Muscle layer of duodenum (tissue), 2 donors: Measurements from ENCODE around the gene RRBP1.

Source experiments
- H3K27ac ChIP-seq: one replicate; pipeline ENCODE4 v1.7.0; 2013; ENCODE audit warnings: mild to moderate bottlenecking, low read length
- H3K27me3 ChIP-seq: one replicate; pipeline ENCODE4 v1.7.0; 2013; ENCODE audit warnings: low read depth, mild to moderate bottlenecking, control low read depth, low read length
- H3K36me3 ChIP-seq, 2 donors: one replicate each; pipeline ENCODE4 v1.7.0; 2013; ENCODE audit warnings: low read length in 2 of 2, control low read depth in 1 of 2, mild to moderate bottlenecking in 1 of 2; ENCODE audit not compliant: insufficient read depth in 2 of 2, control insufficient read depth in 1 of 2
- H3K4me1 ChIP-seq, 2 donors: one replicate each; pipeline ENCODE4 v1.7.0; 2013; ENCODE audit warnings: low read length in 2 of 2, mild to moderate bottlenecking in 2 of 2, control low read depth in 1 of 2, moderate library complexity in 1 of 2; ENCODE audit not compliant: insufficient read depth in 2 of 2, control insufficient read depth in 1 of 2
- H3K4me3 ChIP-seq, 2 donors: one replicate each; pipeline ENCODE4 v1.7.0; 2013; ENCODE audit warnings: low read length in 2 of 2, low read depth in 1 of 2, mild to moderate bottlenecking in 1 of 2
- H3K9me3 ChIP-seq, 2 donors: one replicate each; pipeline ENCODE4 v1.7.0; 2013; ENCODE audit warnings: low read length in 2 of 2, control low read depth in 1 of 2, mild to moderate bottlenecking in 1 of 2; ENCODE audit not compliant: control insufficient read depth in 1 of 2
- donor health status: healthy.

The RRBP1 gene

GRCh38 chr20:17682103-17682888 lies at the start of gene RRBP1:
RRBP1 (minus strand) TSS chr20:17682242; CDS start chr20:17660507, 21,735 bp downstream.
- Histone ChIP-seq H3K27me3 (no peaks in the 10 kb centered on the region), H3K4me3 (peak within 1 kb of the TSS; percentile 58 to 65), H3K4me1 (peaks cover 5 to 18% of the 10 kb centered on the region in 2 donors), H3K27ac (peak within 1 kb of the TSS; percentile 17), H3K36me3 (peaks cover 0 to under 1% of the 10 kb centered on the region in 2 donors), H3K9me3 (peaks cover 0 to 7% of the 10 kb centered on the region in 2 donors)

GRCh38 chr20:17731233-17731632 lies 49.2 kb upstream of the RRBP1 start:
- Histone ChIP-seq H3K27me3 (no peaks in the 10 kb centered on the region), H3K27ac (no peak overlapping the region), H3K4me1 (no peaks in the 10 kb centered on the region), H3K36me3 (no peaks in the 10 kb centered on the region), H3K9me3 (peaks cover 0 to 4% of the 10 kb centered on the region in 2 donors), H3K4me3 (no peak overlapping the region)

DNA sequence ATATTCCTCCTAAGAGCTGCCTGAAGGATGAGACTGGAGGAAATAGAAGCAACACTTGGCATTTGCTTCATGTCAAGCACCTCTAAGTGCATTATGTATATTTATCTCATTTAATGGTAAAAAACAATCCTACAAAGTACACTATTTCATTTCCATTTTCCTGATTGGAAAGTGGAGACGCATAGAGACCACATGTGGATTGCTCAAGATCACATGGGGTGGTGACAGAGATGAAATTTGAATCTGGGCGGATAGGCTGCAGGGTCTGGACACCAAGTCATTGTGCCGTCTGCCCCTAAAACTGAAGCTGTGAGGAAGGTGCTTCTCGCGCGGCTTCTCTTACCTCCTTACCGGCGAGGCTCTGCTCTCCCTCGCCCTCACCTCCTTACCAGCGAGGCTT lies 48.0 kb upstream of the RRBP1 start:
- Histone ChIP-seq H3K4me3 (no peak overlapping the region), H3K9me3 (no peaks in the 10 kb centered on the region), H3K27me3 (no peaks in the 10 kb centered on the region), H3K36me3 (no peaks in the 10 kb centered on the region), H3K4me1 (no peaks in the 10 kb centered on the region), H3K27ac (no peak overlapping the region)

DNA sequence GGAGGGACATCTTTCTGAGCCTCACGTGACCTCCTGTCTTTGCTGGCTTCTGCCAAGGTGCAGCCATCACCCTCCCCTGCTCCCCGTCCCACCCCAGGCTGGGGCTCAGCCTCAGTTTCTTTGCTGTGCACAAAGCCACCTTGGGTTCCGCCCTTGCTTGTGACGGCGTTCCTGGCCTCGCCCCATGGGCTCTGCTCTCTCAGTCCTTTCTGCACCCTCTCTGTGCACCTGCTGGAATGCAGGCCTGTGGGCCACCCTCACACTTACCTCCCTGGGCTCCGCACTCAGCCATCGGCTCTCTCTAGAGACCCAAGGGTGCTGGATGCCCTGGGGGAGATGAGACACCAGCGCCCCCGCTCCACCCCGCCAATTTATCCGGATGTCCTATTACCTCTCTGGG lies 46.0 kb upstream of the RRBP1 start:
- Histone ChIP-seq H3K27me3 (no peaks in the 10 kb centered on the region), H3K4me1 (no peaks in the 10 kb centered on the region), H3K4me3 (no peak overlapping the region), H3K27ac (no peak overlapping the region), H3K9me3 (no peaks in the 10 kb centered on the region), H3K36me3 (no peaks in the 10 kb centered on the region)

- Histone ChIP-seq H3K4me3 (no peak overlapping the region), H3K27ac (no peak overlapping the region), H3K9me3 (no peaks in the 10 kb centered on the region), H3K4me1 (no peaks in the 10 kb centered on the region), H3K27me3 (no peaks in the 10 kb centered on the region), H3K36me3 (no peaks in the 10 kb centered on the region)
Measured at GRCh38 chr20:17727351-17727750, 45.3 kb upstream of the RRBP1 start.

DNA sequence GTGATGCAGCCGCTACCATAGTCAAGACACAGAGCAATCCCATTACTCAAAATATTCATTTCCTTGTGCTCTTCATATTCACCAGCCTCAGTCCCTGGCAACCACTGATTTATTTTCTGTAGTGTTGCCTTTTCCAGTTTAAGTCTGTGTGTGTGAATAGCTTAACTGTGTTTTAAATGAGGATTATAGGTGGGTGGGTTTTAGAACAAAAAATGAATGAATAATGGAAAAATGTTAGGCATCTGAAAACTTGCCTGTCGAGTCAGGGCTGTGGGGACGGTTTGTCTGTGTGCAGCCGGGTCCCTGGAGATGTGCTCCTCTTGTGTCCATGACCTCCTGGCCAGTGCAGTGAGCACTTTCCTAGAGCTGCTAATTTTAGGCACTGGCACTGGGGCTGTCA lies 44.9 kb upstream of the RRBP1 start:
- Histone ChIP-seq H3K4me3 (no peak overlapping the region), H3K4me1 (no peaks in the 10 kb centered on the region)

DNA sequence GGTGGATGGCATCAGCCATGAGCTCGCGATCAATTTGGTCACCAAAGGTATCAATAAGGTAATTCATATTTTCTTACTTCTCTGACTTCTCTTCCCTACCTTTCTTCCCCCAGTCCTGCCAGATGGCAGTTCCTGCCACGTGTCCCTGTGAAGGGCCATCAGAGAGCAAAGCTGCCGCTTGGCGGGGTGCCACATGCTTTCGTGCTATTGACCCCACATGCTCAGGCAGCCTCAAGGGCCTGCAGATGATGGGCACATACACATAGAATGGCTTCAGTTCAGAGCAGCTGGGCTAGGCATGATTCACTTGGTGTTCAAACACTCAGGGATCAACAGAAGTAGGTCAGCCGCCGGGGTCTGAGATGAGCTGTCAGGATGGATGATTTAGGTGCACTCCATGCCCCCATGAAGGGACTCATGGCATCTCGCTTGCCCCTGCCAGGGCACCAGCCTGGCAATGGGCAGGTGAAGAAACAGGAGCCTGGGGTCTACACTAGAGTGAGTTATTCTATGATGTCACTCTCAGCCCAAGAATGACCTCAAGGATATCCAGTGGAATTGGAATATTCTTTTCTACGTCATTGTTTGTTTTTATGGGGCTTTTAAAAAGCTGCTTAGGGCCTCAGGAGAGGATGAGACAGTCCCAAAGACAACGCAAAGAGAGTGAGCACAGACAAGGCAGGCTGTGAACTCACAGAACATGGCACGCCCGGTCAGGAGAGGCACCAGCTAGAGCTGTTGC lies 43.2 kb upstream of the RRBP1 start:
- H3K4me1 ChIP-seq, result no peaks in the 10 kb centered on the region
- H3K27me3 ChIP-seq, result no peaks in the 10 kb centered on the region
- no peaks in the 10 kb centered on the region for H3K9me3 ChIP-seq
- no peaks in the 10 kb centered on the region for H3K36me3 ChIP-seq
- H3K4me3 ChIP-seq, result no peak overlapping the region
- no peak overlapping the region for H3K27ac ChIP-seq

More for the DNA sequence above, 44.9 kb upstream of the RRBP1 start:
- no peaks in the 10 kb centered on the region for H3K27me3 ChIP-seq
- H3K36me3 ChIP-seq, result no peaks in the 10 kb centered on the region
- H3K27ac ChIP-seq, result no peak overlapping the region
- no peaks in the 10 kb centered on the region for H3K9me3 ChIP-seq

DNA sequence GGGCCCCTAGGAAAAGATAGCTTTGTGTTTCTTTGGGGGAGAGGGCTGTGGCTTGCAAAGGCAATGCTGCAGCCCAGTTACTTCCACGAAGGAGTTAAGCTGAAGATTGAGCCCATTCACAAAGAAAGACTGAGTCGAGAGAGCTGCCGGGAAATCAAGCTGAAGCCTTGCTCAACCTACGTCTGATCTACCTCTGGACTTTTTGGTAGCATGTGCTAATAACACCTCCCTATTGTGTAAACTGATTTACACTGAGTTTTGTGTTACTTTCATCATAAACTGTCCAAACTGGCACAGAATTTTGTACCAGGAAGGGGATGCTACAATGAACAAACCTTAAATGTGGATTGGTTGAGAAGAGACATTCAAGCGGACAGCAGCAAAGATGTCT lies 41.3 kb upstream of the RRBP1 start:
- Histone ChIP-seq H3K27ac (no peak overlapping the region), H3K4me1 (no peaks in the 10 kb centered on the region), H3K36me3 (no peaks in the 10 kb centered on the region), H3K27me3 (no peaks in the 10 kb centered on the region), H3K4me3 (no peak overlapping the region), H3K9me3 (no peaks in the 10 kb centered on the region)

DNA sequence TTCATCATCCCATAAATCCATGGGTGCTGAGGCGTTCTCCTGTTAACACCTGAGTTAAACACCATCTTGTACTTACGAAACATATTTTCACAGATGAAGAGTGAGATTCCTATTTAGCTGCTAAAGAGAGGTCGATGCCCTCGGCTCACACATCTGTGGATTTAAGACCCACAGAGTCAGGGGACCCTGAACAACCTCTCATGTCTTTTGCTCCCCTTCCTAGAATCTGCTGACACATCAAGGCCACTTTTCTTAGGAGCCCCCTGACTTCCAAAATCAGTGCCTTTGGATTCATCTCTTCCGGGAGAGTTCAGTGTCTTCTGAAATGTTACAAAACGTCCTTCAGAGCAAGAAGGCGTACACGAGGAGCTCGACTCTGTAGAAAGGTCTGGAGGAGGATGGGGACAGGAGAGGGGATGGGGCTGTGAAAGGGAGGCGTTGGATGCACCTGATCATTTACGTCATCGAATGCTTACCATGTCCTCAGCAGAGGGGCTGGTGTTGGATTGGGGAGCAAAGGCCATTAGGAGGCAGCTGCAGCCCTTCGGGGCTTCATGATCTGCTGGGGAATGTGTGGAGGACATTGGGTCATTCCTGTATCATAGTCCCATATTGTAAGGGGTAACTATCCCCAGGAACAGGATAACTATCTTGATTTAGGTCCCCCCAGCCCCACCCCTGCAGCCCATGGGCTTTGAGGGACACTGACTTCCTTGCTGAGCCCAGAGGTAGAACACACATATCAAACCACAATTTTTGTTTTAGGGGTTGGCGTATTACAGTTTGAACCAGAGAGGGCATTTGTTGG lies 40.7 kb upstream of the RRBP1 start:
- Histone ChIP-seq H3K4me1 (no peaks in the 10 kb centered on the region), H3K27me3 (no peaks in the 10 kb centered on the region), H3K4me3 (no peak overlapping the region), H3K36me3 (no peaks in the 10 kb centered on the region), H3K27ac (no peak overlapping the region), H3K9me3 (no peaks in the 10 kb centered on the region)

DNA sequence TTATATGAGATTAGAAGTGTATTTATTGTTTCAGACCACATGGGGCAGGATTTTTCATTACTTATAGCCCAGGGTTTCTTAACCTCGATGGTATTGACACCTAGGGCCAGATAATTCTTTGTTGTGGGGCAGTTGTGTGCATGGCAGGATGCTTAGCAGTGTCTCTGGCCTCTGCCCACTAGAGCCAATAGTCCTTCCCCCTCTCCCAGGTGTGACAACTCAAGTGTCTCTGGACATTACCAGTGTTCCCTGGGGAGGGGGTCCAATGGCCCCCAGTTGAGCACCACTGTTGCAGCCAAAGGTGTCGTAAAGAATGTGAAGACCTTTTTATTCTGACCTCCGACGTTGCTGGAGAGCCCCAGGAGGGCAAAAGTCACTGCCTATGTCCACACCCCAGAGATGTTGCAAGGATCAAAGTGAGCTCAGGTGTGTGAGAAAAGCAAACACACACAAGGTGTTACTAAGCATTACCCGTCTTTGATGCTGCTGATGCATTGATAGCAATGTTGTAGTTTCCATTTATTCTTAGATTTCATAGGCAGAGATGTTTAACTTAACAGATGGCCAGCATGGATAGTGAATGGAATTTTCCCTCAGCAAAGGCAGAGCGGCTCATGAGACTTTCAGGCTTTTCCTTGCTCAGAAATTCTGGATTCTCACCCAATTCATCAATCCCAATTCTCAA lies 39.9 kb upstream of the RRBP1 start:
- no peak overlapping the region for H3K4me3 ChIP-seq
- no peak overlapping the region for H3K27ac ChIP-seq
- no peaks in the 10 kb centered on the region for H3K4me1 ChIP-seq
- H3K27me3 ChIP-seq, result no peaks in the 10 kb centered on the region
- H3K36me3 ChIP-seq, result no peaks in the 10 kb centered on the region
- no peaks in the 10 kb centered on the region for H3K9me3 ChIP-seq

GRCh38 chr20:17720755-17721154 lies 38.7 kb upstream of the RRBP1 start:
- H3K9me3 ChIP-seq, result no peaks in the 10 kb centered on the region
- no peaks in the 10 kb centered on the region for H3K4me1 ChIP-seq
- no peak overlapping the region for H3K27ac ChIP-seq
- no peak overlapping the region for H3K4me3 ChIP-seq
- H3K36me3 ChIP-seq, result no peaks in the 10 kb centered on the region
- H3K27me3 ChIP-seq, result no peaks in the 10 kb centered on the region
